ENCODE results near the gene SRPK2.

GRCh38 chr7:105377903-105378302, 10.8 kb downstream of the SRPK2 start:
- no peak for TF ChIP-seq CTCF (IDR thresholded peaks at IDR 0.05)
- TF ChIP-seq POLR2A (IDR thresholded peaks at IDR 0.05), result no peak
- TF ChIP-seq POLR2AphosphoS5 (IDR thresholded peaks at IDR 0.05; ENCODE audit: insufficient read depth in 1 of 2, low read depth in 1 of 2), result no peak
